GM15510 (cell line): ENCODE measurements around the gene KLRC1.
"Not testable (repeated sequence)": the region's sequence is repeated elsewhere in the genome, so short reads cannot be mapped to it uniquely, and the experiment has no call there.

ENCODE experiments used
- POLR2A ChIP-seq: IDR thresholded peaks from 3 replicates; pipeline ENCODE4 v1.6.1; 2011; ENCODE audit warnings: borderline replicate concordance; ENCODE audit not compliant: insufficient read length; ENCODE audit errors: extremely low read depth

KLRC1 gene

GRCh38 chr12:10453156-10453555, at the start of gene KLRC1:
Gene KLRC1, minus strand, starts transcription at chr12:10453377. Its CDS starts 2,221 bp downstream, at chr12:10451156.
- TF ChIP-seq POLR2A, result no peak

DNA sequence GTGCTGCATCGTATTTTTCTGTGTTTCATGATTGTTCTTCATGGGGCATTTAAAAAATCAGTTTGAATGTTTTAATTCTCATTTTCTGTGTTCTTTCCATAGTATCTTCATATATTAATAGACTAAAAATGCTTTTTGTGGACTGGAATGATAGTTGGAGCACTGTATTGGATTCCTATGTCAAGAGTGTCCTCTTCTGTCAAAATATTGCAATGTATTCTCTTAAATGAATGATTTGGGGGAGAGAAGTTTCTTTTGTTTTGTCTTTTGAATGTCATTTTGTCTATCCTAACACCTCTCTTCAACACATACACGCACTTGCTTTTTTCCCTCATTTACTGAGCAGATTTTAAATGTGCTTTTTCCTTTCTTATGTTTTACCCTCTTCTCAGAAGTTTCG, 47.9 kb upstream of the KLRC1 start:
- no peak for TF ChIP-seq POLR2A

GRCh38 chr12:10498042-10498441, 44.9 kb upstream of the KLRC1 start:
- TF ChIP-seq POLR2A, result no peak

DNA sequence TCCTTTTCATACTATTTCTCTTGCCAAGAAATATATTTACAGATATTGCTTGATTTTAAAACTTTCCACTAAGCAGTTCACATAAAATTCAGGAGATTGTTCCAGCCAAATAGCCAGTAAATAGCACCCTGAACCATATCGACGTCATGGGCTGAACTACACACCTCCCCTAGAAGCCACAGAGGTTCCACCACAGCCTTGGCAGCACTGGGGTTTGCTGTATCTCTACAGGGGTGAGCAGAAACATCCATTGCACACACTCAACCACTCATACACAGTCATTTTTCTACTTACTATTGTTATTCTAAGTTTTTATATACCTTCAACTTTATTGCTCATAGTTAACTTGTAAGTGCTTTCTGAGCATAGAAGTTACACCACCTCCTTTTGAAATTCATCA, 44.4 kb upstream of the KLRC1 start:
- no peak for TF ChIP-seq POLR2A

GRCh38 chr12:10491766-10492165, 38.6 kb upstream of the KLRC1 start:
- no peak for TF ChIP-seq POLR2A

- no peak for TF ChIP-seq POLR2A
Measured at GRCh38 chr12:10469701-10470100, 16.5 kb upstream of the KLRC1 start.

GRCh38 chr12:10466311-10466710, 13.1 kb upstream of the KLRC1 start:
- TF ChIP-seq POLR2A, result no peak

- TF ChIP-seq POLR2A, result no peak
Measured at GRCh38 chr12:10457760-10458159, 4.6 kb upstream of the KLRC1 start.

DNA sequence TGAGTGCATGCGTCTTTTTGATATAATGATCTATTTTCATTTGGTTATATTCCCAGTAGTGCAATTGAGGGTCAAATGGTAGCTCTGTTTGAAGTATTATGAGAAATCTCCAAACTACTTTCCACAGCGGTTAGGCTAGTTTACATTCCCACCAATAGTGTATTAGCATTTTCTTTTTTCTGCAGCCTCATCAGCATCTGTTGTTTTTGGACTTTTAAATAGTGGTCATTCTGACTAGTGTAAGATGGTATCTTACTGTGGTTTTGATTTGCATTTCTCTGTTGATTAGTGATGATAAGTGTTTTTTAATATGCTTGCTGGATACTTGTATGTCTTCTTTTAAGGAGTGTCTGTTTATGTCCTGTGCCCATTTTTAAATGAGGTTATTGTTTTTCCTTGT, 3.7 kb upstream of the KLRC1 start:
- TF ChIP-seq POLR2A, result no peak

DNA sequence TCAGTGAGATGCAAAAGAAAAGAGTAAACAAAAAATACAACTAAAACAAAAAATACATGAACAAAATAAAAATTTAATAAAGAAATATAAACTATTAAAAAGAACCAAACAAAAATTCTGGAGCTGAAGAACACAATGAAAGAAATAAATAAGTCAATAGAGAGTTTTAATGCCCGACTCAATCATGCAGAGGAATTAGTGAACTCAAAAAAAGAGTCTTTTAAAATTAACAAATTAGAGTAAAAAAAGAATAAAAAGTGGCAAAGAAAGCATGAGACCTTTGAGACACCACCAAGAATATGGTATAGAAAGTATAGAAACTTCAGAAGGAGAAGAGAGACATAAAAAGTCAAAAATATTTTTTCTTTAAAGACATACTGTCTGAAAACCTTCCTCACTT, 2.6 kb upstream of the KLRC1 start:
- TF ChIP-seq POLR2A, result no peak

GRCh38 chr12:10454531-10454930, 1.4 kb upstream of the KLRC1 start:
- no peak for TF ChIP-seq POLR2A

DNA sequence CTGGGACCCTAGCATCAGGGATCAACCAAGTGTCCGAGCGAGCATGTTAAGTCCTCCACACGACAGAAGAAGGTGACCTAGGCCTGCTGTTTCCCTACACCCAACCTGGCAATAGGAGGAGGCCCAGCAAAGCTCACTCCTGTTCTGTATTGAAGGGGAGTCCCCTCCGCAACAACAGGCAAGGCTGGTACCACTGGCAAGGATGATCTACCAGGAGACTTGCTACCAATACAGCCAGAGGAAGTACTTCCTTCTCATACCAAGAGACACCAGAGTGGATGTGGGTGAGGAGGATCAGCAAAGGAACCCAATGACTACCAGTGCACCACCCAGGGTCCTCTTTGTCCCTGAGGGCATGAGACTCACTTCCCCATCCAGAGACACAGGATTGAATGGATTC, 4.9 kb downstream of the KLRC1 start:
- no peak for TF ChIP-seq POLR2A

- TF ChIP-seq POLR2A, result not testable (repeated sequence)
Measured at GRCh38 chr12:10435816-10436215, 17.4 kb downstream of the KLRC1 start, which contains the start of gene KLRC2. Gene KLRC2, minus strand, starts transcription at chr12:10436010. Its CDS starts 24 bp downstream, at chr12:10435986.

DNA sequence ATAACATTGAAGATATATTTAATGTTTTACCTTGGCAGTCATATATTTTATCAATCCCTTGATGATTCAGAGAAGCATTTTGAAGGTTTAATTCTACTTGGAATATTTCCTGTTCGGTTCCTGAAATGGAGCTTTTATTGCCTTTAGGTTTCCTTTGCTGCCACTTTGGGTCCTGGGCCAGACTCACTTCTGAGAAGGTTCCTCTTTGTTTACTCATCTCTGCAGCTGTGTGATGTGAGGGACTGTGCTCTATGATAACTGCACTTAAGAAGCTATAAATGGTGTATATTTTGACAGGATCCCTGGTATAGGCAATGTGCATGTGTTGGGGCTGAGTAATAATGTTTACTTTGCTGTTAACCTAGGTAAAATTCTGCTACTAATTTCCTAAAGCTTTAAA, 32.8 kb downstream of the KLRC1 start, which contains the start of gene KLRC3:
Gene KLRC3, minus strand, starts transcription at position 262 of the 400 bp plus-strand sequence. Its CDS starts 45 bp downstream, at position 217.
- TF ChIP-seq POLR2A, result not testable (repeated sequence)

- no peak for TF ChIP-seq POLR2A
Measured at GRCh38 chr12:10409392-10409791, 43.8 kb downstream of the KLRC1 start, which contains the start of gene KLRC4. Gene KLRC4, minus strand, starts transcription at chr12:10409757. Its CDS starts 182 bp downstream, at chr12:10409575.

DNA sequence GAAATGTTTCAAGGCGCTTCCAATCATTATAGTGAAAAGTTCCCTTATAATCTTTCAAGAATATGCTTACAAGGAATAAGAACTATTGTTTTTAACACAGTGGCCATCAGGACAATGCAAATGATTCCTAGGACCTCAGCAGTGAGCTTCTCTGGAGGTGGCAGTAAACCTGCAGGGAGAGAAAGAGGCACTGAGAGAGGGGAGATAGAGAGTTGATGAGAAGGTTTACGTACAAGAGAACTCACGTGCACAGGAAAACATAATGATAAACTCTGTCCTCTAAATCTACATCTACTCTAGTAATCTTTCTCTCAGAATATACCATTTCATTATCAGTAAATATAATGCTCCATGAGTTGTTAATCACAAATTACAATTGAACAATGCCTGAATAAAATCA, 44.3 kb downstream of the KLRC1 start:
- no peak for TF ChIP-seq POLR2A

- TF ChIP-seq POLR2A, result no peak
Measured at GRCh38 chr12:10406725-10407124, 46.5 kb downstream of the KLRC1 start.
